Transverse colon (tissue), 3 donors: ENCODE measurements around the gene LRRC8A.

ENCODE experiments used
- CTCF ChIP-seq, 5 experiments: fragments of 200-600 bp in 3 of 5; fragments of 450-650 bp in 2 of 5; sonication (generic) in 3 of 5; IDR thresholded peaks; 1 replicate in 2 of 5; 2 replicates in 3 of 5; pipeline ENCODE4 v1.5.1; 2016 to 2017; ENCODE audit warnings: antibody characterized with exemption in 5 of 5, inconsistent platforms in 3 of 5, mild to moderate bottlenecking in 2 of 5, moderate library complexity in 1 of 5
- EP300 ChIP-seq: sonication (generic); formaldehyde crosslinking; IDR thresholded peaks from one replicate; pipeline ENCODE4 v1.6.1; 2017; ENCODE audit warnings: antibody characterized with exemption, low read depth
- POLR2A ChIP-seq: fragments of 450-650 bp; IDR thresholded peaks from one replicate; pipeline ENCODE4 v1.6.1; 2016; ENCODE audit warnings: antibody characterized with exemption, mild to moderate bottlenecking, moderate library complexity

GRCh38 chr9:128905964-128906363, 24.0 kb downstream of the LRRC8A start:
- TF ChIP-seq CTCF (IDR thresholded peaks at IDR 0.05) (no peak), POLR2A (no peak), EP300 (no peak)
